Stimulated activated CD4-positive, alpha-beta T cell treated with anti-CD3 and anti-CD28 coated beads, Interleukin-12 subunit alpha, Interleukin-12 subunit beta, amount 100 ng/mL, for 48 hours (primary cell): ENCODE results near the gene LRP6.

Experiments
- DNase-seq, 3 donors: peaks; one replicate each; pipeline ENCODE4 v3.0.0-alpha.2; 2020; ENCODE audit warnings: low read depth in 2 of 3, low spot score in 1 of 3

The LRP6 gene

GRCh38 chr12:12216349-12217017, 50.4 kb downstream of the LRP6 start:
- DNase-seq: no peak

GRCh38 chr12:12214635-12215131, 52.2 kb downstream of the LRP6 start:
- no peak for DNase-seq

- DNase-seq: no peak
Measured at GRCh38 chr12:12214201-12214600, 52.6 kb downstream of the LRP6 start.

GRCh38 chr12:12212769-12213168, 54.1 kb downstream of the LRP6 start:
- DNase-seq: no peak

GRCh38 chr12:12210983-12211382, 55.9 kb downstream of the LRP6 start:
- peak in 2 of 3 donors; percentile 2 to 8 for DNase-seq

GRCh38 chr12:12210416-12210815, 56.4 kb downstream of the LRP6 start:
- no peak for DNase-seq

GRCh38 chr12:12209675-12210074, 57.2 kb downstream of the LRP6 start:
- DNase-seq: no peak

GRCh38 chr12:12209043-12209442, 57.8 kb downstream of the LRP6 start:
- no peak for DNase-seq

- DNase-seq: no peak
Measured at GRCh38 chr12:12207746-12208145, 59.1 kb downstream of the LRP6 start.

GRCh38 chr12:12206776-12207388, 60.0 kb downstream of the LRP6 start:
- no peak for DNase-seq

- DNase-seq: no peak
Measured at GRCh38 chr12:12202747-12203146, 64.1 kb downstream of the LRP6 start.

GRCh38 chr12:12202105-12202504, 64.7 kb downstream of the LRP6 start:
- no peak for DNase-seq

- DNase-seq: no peak
Measured at GRCh38 chr12:12201274-12201758, 65.5 kb downstream of the LRP6 start.

- DNase-seq: no peak
Measured at GRCh38 chr12:12200363-12200762, 66.5 kb downstream of the LRP6 start.

- no peak for DNase-seq
Measured at GRCh38 chr12:12198124-12198523, 68.7 kb downstream of the LRP6 start.

GRCh38 chr12:12197128-12197527, 69.7 kb downstream of the LRP6 start:
- DNase-seq: no peak

- no peak for DNase-seq
Measured at GRCh38 chr12:12195516-12195915, 71.3 kb downstream of the LRP6 start.

- DNase-seq: no peak
Measured at GRCh38 chr12:12195081-12195480, 71.8 kb downstream of the LRP6 start.

- no peak for DNase-seq
Measured at GRCh38 chr12:12194206-12194605, 72.6 kb downstream of the LRP6 start.

- DNase-seq: no peak
Measured at GRCh38 chr12:12191008-12191407, 75.8 kb downstream of the LRP6 start.

GRCh38 chr12:12190087-12190809, 76.6 kb downstream of the LRP6 start:
- no peak for DNase-seq

- DNase-seq: no peak
Measured at GRCh38 chr12:12185414-12185813, 81.4 kb downstream of the LRP6 start.
